Spinal cord (tissue), 10 donors: ENCODE measurements around the gene PAPSS2. TPM values are rescaled to one million over a fixed set of nuclear protein-coding genes. Genes with fewer than 3 reads are reported as not detected.
"Not testable (repeated sequence)": the region's sequence is repeated elsewhere in the genome, so short reads cannot be mapped to it uniquely, and the experiment has no call there.

Experiments used
- DNase-seq, 6 donors: peaks; one replicate each; pipeline versions ENCODE4 v3.0.0 to v3.0.0-alpha.2; 2013 to 2015; ENCODE audit warnings: low spot score in 6 of 6, low read depth in 4 of 6
- H3K27ac ChIP-seq: one replicate; pipeline ENCODE4 v1.5.1; 2013; ENCODE audit warnings: low read depth, low read length, control low read depth
- H3K27me3 ChIP-seq: one replicate; pipeline ENCODE4 v1.6.1; 2013; ENCODE audit warnings: low read length; ENCODE audit not compliant: control insufficient read depth, insufficient read depth
- H3K36me3 ChIP-seq: one replicate; pipeline ENCODE4 v1.6.1; 2013; ENCODE audit warnings: low read length; ENCODE audit not compliant: control insufficient read depth, insufficient read depth
- H3K4me1 ChIP-seq: one replicate; pipeline ENCODE4 v1.6.1; 2013; ENCODE audit warnings: low read length; ENCODE audit not compliant: control insufficient read depth, insufficient read depth
- H3K4me3 ChIP-seq: one replicate; pipeline ENCODE4 v1.5.1; 2013; ENCODE audit warnings: low read depth, low read length, control low read depth
- H3K9me3 ChIP-seq: one replicate; pipeline ENCODE4 v1.6.1; 2013; ENCODE audit warnings: low read length; ENCODE audit not compliant: control insufficient read depth, insufficient read depth
- WGBS: methylation state at CpG from one replicate; pipeline ENCODE4 v1.1.5; 2013; ENCODE audit warnings: missing lambda C conversion rate; ENCODE audit not compliant: insufficient coverage; 5-methylcytosine and 5-hydroxymethylcytosine counted together
- polyA plus RNA-seq, 2 donors: library from polyadenylated mRNA; unstranded; fragments of 120-200 nt; gene quantifications; one replicate each; pipeline ENCODE4 v1.2.1, GENCODE V29; 2013; ENCODE audit not compliant: insufficient read length in 2 of 2
- total RNA-seq, 2 donors: library from RNA; depleted of rRNA in 1 of 2; stranded (reverse); fragments of 120-200 nt in 1 of 2; fragments of >200 nt in 1 of 2; gene quantifications; one replicate each; pipeline versions ENCODE4 v1.2.3 to v1.2.4, GENCODE V29; 2013 to 2014
- donor health status: healthy.

The PAPSS2 gene
- total and polyA plus RNA-seq, 4 donors = 8.8 to 13.4 (median 11.2) TPM

GRCh38 chr10:87734987-87735827 is 75.5 kb downstream of the PAPSS2 start:
- Histone ChIP-seq H3K4me3 (no peak overlapping the region), H3K27ac (no peak overlapping the region), H3K36me3 (no peaks in the 10 kb centered on the region), H3K27me3 (no peaks in the 10 kb centered on the region), H3K9me3 (no peaks in the 10 kb centered on the region), H3K4me1 (peaks cover 3% of the 10 kb centered on the region)
- peak; percentile 15 to 78 (median 38) for DNase-seq
- 0% methylated on average over 1 of the region's 7 CpGs for WGBS

- H3K4me1 ChIP-seq, DNase-seq, H3K27me3 ChIP-seq, H3K9me3 ChIP-seq, H3K36me3 ChIP-seq, H3K27ac ChIP-seq, H3K4me3 ChIP-seq: not testable (repeated sequence)
- WGBS = no CpG with 5 or more reads among the region's 1 CpG
These were observed 78.6 kb downstream of the PAPSS2 start for GRCh38 chr10:87738253-87738652.

GRCh38 chr10:87739703-87740102 is 80.0 kb downstream of the PAPSS2 start:
- Histone ChIP-seq H3K27ac (no peak overlapping the region), H3K9me3 (no peaks in the 10 kb centered on the region), H3K4me3 (no peak overlapping the region), H3K4me1 (peaks cover 3% of the 10 kb centered on the region), H3K27me3 (no peaks in the 10 kb centered on the region), H3K36me3 (peaks cover 3% of the 10 kb centered on the region)
- 100% methylated on average over 1 of the region's 4 CpGs for WGBS
- DNase-seq = no peak

GRCh38 chr10:87740254-87740655 is 80.6 kb downstream of the PAPSS2 start:
- Histone ChIP-seq H3K36me3 (peaks cover 3% of the 10 kb centered on the region), H3K27me3 (no peaks in the 10 kb centered on the region), H3K27ac (no peak overlapping the region), H3K4me1 (no peaks in the 10 kb centered on the region), H3K4me3 (no peak overlapping the region), H3K9me3 (no peaks in the 10 kb centered on the region)
- no peak for DNase-seq

- not testable (repeated sequence) for H3K4me3 ChIP-seq, H3K27ac ChIP-seq, H3K4me1 ChIP-seq, H3K9me3 ChIP-seq, DNase-seq, H3K36me3 ChIP-seq, H3K27me3 ChIP-seq
- WGBS = over 99% methylated on average over 16 of the region's 18 CpGs
These were observed 83.4 kb downstream of the PAPSS2 start for GRCh38 chr10:87742992-87743610.

- no CpG with 5 or more reads among the region's 2 CpGs for WGBS
- no peak for DNase-seq
- peaks cover 4% of the 10 kb centered on the region for H3K4me1 ChIP-seq
- peaks cover 3% of the 10 kb centered on the region for H3K36me3 ChIP-seq
- no peaks in the 10 kb centered on the region for H3K27me3 ChIP-seq
- no peak overlapping the region for H3K27ac ChIP-seq
- no peak overlapping the region for H3K4me3 ChIP-seq
- H3K9me3 ChIP-seq = no peaks in the 10 kb centered on the region
These were observed 84.9 kb downstream of the PAPSS2 start for GRCh38 chr10:87744606-87745005.

GRCh38 chr10:87746911-87747310 is 87.2 kb downstream of the PAPSS2 start:
- H3K36me3 ChIP-seq = peaks cover 3% of the 10 kb centered on the region
- WGBS = 60% methylated on average over 4 of the region's 4 CpGs
- no peak overlapping the region for H3K27ac ChIP-seq
- peak in 1 of 6 donors; percentile 28 for DNase-seq
- H3K9me3 ChIP-seq = no peaks in the 10 kb centered on the region
- H3K4me1 ChIP-seq = peaks cover 4% of the 10 kb centered on the region
- no peak overlapping the region for H3K4me3 ChIP-seq
- no peaks in the 10 kb centered on the region for H3K27me3 ChIP-seq

- H3K27ac ChIP-seq, H3K27me3 ChIP-seq, DNase-seq, H3K36me3 ChIP-seq, H3K4me3 ChIP-seq, H3K9me3 ChIP-seq, H3K4me1 ChIP-seq: not testable (repeated sequence)
- WGBS = no CpG with 5 or more reads among the region's 4 CpGs
These were observed 88.6 kb downstream of the PAPSS2 start for GRCh38 chr10:87748244-87748643.

- Histone ChIP-seq H3K9me3 (no peaks in the 10 kb centered on the region), H3K4me3 (no peak overlapping the region), H3K27ac (peak overlapping the region; percentile 7), H3K4me1 (peaks cover 4% of the 10 kb centered on the region), H3K27me3 (no peaks in the 10 kb centered on the region), H3K36me3 (no peaks in the 10 kb centered on the region)
- DNase-seq = peak in 3 of 6 donors; percentile 9 to 35 (median 9)
- 45% methylated on average over 4 of the region's 5 CpGs for WGBS
These were observed 90.5 kb downstream of the PAPSS2 start for GRCh38 chr10:87750001-87750671.
